ENCODE results near the gene F10.

Gene F10

DNA sequence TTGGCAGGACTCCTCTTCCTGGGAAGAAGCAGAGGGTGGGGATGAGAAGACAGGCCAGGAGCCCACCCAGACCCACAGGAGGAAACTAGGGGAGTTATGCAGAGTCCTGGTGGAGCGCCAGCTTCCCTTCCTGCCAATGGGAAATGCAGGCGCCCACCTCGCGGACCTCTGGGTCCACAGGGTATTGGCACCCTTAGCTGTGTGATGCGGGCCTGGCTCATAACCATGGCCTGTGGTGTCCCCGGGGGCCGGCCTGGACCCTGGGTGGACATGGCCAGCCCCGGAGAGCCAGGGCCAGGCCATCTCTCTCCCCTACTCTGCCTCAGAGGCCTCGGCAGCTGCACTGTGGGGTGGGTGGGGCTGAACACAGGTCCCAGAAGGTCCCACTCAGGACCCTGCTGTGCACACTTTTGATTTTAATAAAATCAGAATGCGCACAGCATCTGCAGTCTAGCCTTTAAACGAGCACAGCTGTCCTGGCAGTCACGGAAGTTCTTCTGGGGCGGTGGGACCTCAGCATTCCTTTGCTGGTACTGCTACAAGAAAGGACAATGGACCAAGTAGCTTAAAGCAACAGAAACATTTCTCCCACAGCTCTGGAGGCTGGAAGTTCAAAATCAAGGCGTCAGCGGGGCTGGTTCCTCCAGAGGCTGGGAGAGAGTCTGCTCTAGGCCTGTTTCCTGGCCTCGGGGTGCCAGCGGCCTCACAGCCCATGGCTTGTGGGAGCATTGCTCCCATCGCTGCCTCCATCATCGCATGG is 1.8 kb downstream of the F10 start:
- Histone ChIP-seq H3K27me3 (peaks cover 31% of the 10 kb centered on the region), H3K4me3 (ENCODE audit: low read depth in 1 of 2, low read length in 1 of 2) (no peak overlapping the region), H3K9me3 (no peaks in the 10 kb centered on the region), H3K4me1 (ENCODE audit: control insufficient read depth in 1 of 2, insufficient read depth in 1 of 2, low read depth in 1 of 2, low read length in 1 of 2) (no peaks in the 10 kb centered on the region), H3K36me3 (no peaks in the 10 kb centered on the region), H3K27ac (no peak overlapping the region)
- TF ChIP-seq, protein P1, sequence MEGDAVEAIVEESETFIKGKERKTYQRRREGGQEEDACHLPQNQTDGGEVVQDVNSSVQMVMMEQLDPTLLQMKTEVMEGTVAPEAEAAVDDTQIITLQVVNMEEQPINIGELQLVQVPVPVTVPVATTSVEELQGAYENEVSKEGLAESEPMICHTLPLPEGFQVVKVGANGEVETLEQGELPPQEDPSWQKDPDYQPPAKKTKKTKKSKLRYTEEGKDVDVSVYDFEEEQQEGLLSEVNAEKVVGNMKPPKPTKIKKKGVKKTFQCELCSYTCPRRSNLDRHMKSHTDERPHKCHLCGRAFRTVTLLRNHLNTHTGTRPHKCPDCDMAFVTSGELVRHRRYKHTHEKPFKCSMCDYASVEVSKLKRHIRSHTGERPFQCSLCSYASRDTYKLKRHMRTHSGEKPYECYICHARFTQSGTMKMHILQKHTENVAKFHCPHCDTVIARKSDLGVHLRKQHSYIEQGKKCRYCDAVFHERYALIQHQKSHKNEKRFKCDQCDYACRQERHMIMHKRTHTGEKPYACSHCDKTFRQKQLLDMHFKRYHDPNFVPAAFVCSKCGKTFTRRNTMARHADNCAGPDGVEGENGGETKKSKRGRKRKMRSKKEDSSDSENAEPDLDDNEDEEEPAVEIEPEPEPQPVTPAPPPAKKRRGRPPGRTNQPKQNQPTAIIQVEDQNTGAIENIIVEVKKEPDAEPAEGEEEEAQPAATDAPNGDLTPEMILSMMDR (IDR thresholded peaks at IDR 0.05): no peak

DNA sequence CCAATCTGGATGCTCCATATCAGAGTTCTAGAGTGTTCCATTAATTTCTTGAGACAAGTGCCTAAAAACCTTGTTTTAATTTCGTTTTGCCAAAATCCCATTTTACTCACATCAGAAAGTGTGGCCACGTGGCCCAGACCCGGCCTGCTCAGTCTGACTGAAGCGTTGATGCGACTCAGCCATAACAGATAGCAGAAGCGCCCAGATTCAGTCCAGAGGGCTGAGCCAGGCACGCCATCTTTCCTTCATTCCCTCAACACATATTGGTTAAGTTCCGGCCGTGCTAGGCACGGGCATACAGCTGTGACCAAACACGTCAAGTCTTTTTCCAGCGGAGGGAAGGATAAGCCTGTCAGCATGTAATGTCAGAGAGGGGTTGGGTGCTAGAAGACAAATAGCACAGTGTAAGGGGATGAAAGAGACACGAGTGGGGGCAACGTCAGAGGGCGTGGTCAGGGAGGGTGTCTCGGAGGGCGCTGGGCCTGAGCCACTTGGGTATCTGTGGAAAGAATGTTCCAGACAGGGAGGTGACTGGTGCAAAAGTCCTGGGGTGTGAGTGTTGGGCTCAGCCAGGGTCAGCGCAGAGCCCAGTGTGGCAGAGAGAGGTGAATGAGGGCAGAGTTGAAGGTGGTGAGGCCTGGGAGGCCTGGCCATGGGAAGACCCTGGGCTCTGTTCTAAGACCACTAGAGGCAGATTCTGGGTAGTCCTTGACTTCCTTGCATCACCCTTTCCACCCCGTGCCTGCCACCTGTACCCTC is 3.1 kb downstream of the F10 start:
- Histone ChIP-seq H3K4me1 (ENCODE audit: control insufficient read depth in 1 of 2, insufficient read depth in 1 of 2, low read depth in 1 of 2, low read length in 1 of 2) (no peaks in the 10 kb centered on the region), H3K9me3 (no peaks in the 10 kb centered on the region), H3K4me3 (ENCODE audit: low read depth in 1 of 2, low read length in 1 of 2) (no peak overlapping the region), H3K27ac (no peak overlapping the region), H3K36me3 (no peaks in the 10 kb centered on the region), H3K27me3 (peaks cover 44% of the 10 kb centered on the region)
- TF ChIP-seq, protein P1 (IDR thresholded peaks at IDR 0.05): no peak

DNA sequence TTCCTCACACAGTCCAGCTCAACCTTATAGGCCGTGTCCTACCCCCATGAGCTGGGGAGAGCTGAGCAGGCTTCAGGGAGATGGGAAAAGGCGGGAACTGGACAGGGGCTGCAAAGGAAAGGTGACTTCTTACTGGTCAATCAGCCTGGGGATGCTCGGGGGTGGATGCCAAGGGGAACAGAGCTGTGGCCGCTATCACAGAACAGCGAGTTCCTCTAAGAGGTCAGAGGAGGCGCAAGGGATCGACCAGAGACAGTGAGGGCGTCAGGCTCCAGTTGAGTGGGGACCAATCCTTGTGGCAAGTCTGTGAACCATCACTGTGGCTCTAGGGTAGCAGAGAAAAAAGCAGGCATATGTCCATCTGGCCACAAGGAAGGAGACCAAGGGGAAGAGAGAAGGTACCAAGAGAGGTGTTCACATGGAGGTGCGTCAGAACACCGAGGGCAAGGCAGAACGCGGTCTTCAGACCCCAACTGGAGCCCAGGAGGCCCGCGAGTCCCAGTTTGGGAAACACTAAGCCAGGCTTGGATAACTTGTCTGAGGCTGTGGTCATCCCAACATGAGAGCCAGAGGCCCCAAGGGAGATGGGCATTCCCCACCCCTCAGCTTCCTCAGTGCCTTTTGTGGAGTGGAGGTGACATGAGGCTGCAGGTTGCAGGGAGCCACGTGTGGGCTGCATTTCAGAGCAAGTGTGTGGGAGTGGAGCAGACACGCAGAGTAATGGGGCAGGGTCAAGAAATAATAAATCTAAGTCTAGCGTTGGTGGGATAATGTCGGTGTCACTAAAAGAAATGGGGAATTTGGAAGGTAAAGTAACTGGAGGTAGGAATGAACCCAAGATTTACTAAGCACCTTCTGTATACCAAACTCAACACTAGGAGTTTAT is 3.9 kb downstream of the F10 start:
- Histone ChIP-seq H3K4me1 (ENCODE audit: control insufficient read depth in 1 of 2, insufficient read depth in 1 of 2, low read depth in 1 of 2, low read length in 1 of 2) (no peaks in the 10 kb centered on the region), H3K27me3 (peaks cover 52% of the 10 kb centered on the region), H3K27ac (no peak overlapping the region), H3K36me3 (no peaks in the 10 kb centered on the region), H3K4me3 (ENCODE audit: low read depth in 1 of 2, low read length in 1 of 2) (no peak overlapping the region), H3K9me3 (no peaks in the 10 kb centered on the region)
- TF ChIP-seq, protein P1 (IDR thresholded peaks at IDR 0.05): no peak

DNA sequence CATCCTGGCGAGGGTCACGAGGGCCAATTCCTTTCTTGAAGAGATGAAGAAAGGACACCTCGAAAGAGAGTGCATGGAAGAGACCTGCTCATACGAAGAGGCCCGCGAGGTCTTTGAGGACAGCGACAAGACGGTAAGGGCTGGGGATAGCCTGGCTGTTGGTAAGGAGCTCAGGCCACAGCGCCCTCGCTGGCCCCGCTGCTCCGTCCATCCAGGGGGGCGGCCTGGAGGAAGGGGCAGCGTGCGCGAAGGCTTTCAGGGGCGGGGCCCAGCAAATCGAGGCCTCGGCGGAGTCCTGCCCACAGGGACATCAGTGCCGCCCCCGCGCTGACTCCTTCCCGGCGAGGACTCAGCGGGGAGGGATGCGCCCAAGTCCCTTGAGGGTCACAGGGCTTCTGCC is 6.9 kb downstream of the F10 start:
- H3K4me3 ChIP-seq (ENCODE audit: low read depth in 1 of 2, low read length in 1 of 2): no peak overlapping the region
- H3K27me3 ChIP-seq: peaks cover 80% of the 10 kb centered on the region
- TF ChIP-seq, protein P1 (IDR thresholded peaks at IDR 0.05): no peak

DNA sequence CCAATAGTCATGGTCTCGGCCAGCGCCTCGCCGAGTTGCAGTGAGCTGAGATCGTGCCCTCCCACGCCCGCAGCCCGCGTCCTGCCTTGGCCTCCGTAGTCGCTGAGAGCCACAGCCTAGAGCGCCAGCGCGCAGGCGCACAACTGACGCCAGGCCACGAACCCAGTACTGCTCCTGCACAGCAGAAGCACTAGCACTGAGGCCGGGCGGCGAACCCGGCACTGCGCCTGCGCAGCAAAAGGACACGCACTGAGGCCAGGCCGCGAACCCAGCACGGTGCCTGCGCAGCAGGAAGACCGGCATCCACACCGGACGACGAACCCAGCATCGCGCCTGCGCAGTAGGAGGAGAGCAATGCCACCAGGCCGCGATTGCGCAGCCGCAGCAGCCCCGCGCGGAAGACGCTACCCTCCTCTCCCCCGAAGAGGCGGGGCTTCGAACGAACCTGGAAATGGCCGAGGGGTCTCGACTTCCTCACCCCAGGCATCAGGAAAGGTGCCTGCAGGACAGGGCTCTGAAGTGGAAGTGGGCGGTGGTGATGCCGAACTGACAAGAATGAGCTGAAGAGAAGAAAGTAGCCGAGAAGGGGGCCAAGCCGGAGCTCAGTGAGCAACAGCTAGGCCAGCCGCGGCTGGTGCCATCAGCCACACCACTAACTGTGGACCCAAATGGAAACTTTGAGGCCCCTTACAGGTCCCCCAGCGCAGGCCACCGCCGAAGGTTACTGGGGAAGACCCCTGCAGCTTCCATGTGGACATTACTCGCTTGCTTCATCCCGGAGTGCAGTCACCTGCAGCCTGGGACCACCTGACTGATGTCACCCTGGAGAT is 7.5 kb downstream of the F10 start:
- TF ChIP-seq, protein P1 (IDR thresholded peaks at IDR 0.05): no peak
- Histone ChIP-seq H3K9me3 (no peaks in the 10 kb centered on the region), H3K36me3 (no peaks in the 10 kb centered on the region), H3K4me1 (ENCODE audit: control insufficient read depth in 1 of 2, insufficient read depth in 1 of 2, low read depth in 1 of 2, low read length in 1 of 2) (no peaks in the 10 kb centered on the region), H3K27me3 (peaks cover 87% of the 10 kb centered on the region), H3K4me3 (ENCODE audit: low read depth in 1 of 2, low read length in 1 of 2) (peak overlapping the region in 1 of 2 experiments; percentile 30), H3K27ac (no peak overlapping the region)

More for the DNA sequence above, 6.9 kb downstream of the F10 start:
- Histone ChIP-seq H3K4me1 (ENCODE audit: control insufficient read depth in 1 of 2, insufficient read depth in 1 of 2, low read depth in 1 of 2, low read length in 1 of 2) (no peaks in the 10 kb centered on the region), H3K9me3 (no peaks in the 10 kb centered on the region), H3K36me3 (no peaks in the 10 kb centered on the region), H3K27ac (no peak overlapping the region)
